CD4-positive, alpha-beta T cell treated with Interleukin-1 beta for 1 hour (primary cell): ENCODE measurements around the gene CEP70.
"Not testable (repeated sequence)": the region's sequence is repeated elsewhere in the genome, so short reads cannot be mapped to it uniquely, and the experiment has no call there.

Experiments used
- DNase-seq, 2 donors: peaks; one replicate each; pipeline ENCODE4 v3.0.0-alpha.2; 2020 to 2022

The CEP70 gene

DNA sequence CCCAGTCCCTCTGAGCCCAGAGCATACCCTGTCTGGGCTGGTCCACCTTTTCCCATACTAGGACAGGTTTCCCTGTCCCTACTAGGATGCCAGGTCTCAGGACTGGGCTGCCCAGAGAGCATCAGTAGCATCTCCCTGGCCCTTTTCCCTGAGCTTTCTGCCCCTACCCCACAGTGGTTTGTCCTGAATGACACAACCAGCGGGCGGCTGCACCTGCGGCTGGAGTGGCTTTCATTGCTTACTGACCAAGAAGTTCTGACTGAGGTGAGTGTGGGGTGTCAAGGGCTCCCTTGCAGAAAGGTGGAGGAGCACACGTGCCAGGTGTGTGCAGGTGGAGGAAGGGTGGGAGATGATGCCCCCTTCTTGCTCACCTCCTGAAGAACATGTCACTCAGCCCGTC, 126.1 kb downstream of the CEP70 start:
- DNase-seq = no peak

- DNase-seq = no peak
Observed at GRCh38 chr3:138465925-138466324, 128.1 kb downstream of the CEP70 start.

- DNase-seq = no peak
Observed at GRCh38 chr3:138465451-138465850, 128.6 kb downstream of the CEP70 start.

DNA sequence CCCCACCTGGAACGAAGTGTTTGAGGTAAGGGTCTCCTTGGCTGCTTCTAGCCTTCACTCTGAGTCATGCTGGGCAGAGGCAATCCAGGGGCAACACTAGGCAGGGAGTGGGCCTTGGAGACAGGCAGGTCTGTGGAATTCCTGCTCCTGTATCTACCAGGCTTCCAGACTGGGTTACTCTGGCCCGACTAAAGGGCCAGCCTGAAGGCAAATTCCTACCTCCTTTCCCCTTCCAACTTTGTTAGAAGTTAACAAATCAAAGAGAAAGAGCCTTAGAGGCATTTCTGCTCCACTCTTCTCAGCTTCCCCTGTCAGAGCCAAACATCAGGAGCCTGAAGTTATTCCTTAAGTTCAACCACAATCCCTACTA, 129.6 kb downstream of the CEP70 start:
- DNase-seq = no peak

DNA sequence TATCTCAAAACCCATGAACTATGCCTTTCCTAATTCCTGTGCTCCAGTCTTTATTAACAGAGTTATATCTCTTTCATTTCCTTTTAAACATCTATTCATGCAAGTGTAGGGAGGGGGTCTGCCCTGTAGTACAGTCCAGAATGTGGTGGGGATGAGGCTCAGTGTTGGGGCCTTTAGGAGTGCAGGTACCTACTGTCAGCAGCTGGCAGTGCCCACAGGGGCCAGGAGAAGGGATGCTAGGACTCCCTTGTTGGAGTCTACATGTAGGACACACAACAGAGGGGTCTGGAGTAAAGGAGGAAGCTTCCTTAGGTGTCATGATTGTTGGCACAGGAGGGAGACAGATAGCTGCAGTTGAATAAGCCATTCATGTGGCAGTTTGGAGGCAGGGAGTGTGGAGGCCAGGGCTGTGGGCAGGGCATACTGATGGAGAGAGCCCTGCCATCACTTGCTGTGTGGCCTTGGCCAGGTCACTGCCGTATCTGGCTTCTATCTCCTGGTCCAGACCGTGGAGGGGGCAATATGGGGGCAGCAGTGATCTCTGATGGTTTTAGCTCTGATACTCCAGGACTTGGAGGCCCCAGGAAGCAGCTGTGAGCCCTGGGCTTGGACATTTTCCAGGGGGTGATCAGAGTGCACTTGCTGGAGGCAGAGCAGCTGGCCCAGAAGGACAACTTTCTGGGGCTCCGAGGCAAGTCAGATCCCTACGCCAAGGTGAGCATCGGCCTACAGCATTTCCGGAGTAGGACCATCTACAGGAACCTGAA, 130.2 kb downstream of the CEP70 start:
- no peak for DNase-seq

GRCh38 chr3:138461896-138462295, 132.2 kb downstream of the CEP70 start:
- DNase-seq = no peak

GRCh38 chr3:138461246-138461645, 132.8 kb downstream of the CEP70 start:
- DNase-seq = no peak

DNA sequence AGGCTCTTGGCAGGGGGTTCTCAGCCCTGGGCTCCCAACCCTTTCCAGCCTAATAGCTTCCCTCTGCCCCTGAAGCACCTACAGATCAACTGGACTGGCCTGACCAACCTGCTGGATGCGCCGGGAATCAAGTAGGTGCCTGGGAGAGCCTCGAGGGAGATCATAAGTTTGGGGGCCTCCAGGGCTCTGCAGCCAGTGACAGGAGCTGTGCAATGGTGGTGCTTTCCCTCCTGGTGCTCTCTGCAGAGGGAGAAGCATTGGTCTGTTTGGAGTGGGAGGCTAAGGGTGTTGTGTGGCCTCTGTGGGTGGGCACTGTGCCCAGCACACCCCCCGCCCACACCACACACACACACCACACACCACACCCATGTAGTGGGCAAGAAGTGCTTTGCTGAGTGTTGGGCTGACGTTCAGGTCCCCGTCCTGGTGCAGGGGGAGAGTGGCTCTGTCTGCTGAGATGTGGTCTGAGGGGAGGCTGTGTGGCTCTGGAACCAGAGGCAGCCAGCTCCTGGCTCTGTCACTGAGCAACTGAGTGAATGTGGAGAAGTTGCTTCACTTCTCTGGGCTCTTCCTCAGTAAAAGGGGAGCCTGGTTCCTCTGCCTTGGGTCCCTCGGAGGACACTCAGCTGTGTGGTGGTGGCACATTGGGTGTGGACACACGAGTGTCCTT, 133.4 kb downstream of the CEP70 start:
- DNase-seq = no peak

DNA sequence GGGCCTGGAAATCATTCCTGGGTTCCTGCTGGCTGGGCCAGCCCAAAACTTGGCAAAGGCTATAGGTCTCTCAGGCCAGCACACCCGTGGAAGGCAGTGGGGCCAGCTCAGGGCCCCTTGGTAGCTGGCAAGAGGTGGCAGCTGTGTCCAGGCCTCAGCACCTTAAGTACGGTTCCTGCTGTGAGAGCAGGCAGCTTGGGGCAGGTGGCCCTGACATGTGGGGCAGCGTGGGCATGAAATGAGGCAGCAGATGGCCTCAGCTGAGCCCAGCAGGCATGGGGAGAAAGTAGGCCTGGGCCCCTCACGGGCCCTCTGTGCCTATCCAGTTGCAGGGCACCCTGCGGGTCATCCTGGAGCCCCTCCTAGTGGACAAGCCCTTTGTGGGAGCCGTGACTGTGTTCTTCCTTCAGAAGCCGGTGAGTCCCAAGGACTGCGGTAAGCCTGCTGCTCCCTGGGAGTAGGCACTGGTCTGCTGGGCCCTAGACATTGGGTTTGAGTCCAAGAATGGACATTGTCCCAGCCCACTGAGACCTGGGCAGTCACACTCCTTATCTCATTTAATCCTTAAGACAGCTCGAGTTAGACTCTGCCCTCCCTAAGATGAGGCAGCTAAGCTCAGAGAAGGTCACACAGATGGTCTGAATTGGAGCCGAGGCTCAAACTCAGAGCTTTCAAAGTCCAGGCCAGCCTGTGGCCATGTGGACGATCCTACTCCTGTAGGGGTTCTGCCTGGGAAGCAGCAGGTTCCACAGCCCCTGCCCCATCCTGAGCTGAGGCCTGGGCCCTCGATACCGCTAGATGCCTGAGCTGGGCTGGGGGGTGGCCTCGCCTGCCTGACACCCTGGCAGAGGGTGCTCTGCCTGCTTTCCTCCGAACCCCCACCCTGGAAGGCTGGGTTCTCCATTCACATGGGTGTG, 134.2 kb downstream of the CEP70 start:
- no peak for DNase-seq

DNA sequence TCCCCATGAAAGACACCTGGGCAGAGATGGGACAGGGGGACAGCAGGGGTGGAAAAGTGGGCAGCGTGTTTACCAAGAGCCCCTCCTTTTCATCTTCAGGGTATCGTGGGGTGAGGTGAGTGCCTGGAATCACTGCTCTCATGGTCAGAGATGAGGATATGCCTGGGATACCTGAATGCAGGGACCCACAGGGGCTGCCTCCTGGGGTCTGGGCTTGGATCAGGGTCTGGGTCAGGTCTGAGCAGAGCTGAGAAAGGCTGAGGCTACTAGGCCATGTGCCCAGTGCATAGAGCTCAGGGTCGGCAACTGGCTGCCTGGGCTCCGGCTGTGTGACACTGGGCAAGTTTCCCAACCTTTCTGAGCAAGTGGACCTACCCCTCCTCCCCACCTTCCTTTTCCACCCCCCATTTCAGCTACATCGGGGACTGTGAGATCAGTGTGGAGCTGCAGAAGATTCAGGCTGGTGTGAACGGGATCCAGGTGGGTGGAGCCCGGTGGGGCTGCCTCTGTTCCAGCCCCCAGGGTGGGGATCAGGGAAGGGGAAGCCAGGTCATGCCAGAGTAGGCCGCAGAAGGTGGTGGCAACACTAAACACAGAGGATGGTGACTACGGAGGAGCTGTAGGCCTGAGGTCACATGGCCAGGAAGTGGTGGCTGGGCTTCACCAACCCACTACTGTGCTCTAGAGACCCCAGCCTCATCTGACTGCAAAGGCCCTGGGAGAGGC, 135.1 kb downstream of the CEP70 start:
- DNase-seq = no peak

DNA sequence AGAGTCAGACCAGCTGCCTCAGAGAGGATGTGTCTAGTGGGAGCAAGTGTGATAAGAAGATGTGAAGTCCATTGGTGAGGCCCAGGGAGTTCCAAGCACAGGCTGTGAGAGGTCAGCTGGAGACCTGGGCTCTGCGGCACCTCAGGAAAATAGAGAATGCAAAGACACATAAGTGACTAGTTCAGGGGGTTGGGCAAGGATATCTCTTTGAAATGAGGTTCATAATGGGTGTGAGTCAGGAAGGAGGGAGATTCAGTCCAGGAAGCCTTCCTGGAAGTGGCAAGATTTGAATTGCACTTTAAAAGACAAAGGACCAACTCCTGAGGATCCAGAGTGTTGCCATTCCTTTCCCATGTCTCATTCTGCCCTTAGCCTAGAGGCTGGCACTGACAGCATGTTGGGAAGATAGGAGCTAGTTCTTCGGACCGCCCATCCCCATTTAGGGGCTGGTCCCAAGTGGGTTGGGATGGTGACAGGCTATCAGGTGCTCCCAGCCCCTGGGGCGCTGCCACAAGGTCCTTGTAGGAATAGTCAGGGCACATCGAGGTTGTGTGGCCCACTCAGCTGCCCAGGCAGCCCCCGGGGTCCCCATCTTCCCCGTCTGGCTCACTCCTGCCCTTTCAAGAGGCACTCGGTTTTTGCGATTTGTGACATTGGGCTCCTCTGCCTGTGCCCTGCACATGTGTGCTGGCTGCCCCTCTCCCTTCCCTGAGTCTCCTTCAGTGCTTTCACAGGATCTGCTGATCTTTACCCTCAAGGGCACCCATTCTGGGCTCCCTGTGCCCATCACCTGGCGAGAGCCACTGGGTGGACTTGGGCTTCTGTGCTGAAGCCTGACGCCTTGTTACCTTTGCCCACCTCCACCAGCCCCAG, 136.0 kb downstream of the CEP70 start:
- no peak for DNase-seq

DNA sequence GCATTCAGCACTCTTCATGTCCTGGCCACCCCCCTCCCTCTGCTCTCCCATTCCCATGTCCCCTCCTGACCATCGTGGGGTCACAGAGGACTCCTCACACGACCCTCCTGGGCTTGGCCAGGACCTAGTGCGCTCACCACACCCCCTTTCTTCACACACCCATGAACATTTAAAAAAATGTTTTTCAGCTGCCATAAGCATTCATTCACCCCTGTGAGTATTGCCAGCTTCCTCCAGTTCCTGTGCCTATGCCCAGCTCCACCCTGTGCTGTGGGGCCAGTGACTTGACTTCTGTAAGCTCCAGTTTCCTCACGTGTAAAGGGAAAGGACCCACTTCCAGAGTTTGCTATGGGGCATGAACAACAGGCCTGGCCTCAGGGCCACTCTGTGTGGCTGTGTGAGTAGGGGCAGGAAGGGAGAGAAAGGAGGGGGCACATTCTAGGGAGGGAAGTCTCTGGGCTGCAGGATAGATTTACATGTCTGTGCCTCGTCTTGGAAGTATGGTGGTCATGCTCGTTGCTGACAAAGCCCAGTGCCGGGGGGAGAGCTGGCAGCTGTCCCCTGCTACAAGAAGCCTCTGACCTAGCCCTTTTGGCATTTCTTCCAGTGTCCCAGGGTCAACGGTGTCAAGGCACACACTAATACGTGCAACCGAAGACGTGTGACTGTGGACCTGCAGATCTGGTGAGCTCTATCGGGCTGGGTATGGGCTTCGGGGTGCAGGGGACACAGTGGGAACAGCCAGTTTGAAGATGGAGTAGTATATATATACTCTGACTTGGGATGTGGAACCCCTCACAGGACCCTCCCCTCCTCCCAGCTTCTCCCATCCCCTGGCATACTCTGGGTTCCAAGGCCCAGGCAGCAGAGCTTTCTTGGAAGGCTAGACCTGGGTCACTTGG, 136.8 kb downstream of the CEP70 start:
- DNase-seq = no peak

DNA sequence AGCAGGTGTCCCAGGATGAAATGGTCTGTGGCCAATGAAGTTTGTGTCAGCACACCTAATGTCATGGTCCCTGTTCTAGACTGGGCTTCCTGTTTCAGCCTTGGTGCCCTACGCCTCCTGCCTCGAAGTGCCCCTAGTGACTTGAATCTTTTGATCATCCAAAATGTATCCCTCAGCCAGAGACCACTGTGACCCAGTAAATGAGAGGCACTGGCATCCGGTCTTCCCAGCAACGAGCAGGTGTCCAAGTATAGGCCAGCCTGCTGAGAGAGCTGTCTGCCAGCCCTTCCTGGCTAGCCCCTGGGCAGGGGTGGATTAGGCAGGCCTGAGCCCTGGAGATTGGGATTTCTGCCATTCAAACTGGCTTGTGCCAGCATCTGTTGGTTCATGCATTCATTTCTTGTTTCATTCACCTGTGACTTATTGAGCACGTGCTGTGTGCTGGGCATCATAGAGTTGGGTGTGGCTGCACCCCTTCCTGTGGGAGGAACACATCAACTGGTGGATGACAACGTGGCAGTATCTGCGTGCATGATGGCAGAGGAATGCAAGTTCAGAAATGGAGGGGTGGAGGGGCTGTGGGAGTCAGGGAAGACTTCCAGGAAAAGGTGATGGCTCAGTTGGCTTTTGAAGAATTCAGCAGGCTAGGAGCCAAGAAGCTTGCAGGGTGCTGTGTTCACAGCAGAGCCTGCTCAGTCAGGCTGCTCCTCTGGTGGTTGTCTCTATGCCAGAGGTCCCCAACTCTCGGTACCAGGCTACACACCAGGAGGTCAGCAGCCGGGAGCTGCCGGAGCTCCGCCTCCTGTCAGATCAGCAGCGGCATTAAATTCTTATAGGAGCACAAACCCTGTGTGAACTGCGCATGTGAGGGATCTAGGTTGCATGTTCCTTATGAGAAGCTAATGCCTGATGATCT, 138.0 kb downstream of the CEP70 start:
- no peak for DNase-seq

- DNase-seq = not testable (repeated sequence)
Observed at GRCh38 chr3:138453940-138454339, 140.1 kb downstream of the CEP70 start.

GRCh38 chr3:138452436-138452835, 141.6 kb downstream of the CEP70 start:
- DNase-seq = no peak

GRCh38 chr3:138451595-138452162, 142.4 kb downstream of the CEP70 start:
- no peak for DNase-seq

- no peak for DNase-seq
Observed at GRCh38 chr3:138450704-138451424, 143.2 kb downstream of the CEP70 start.

- no peak for DNase-seq
Observed at GRCh38 chr3:138450181-138450580, 143.9 kb downstream of the CEP70 start.

- no peak for DNase-seq
Observed at GRCh38 chr3:138449490-138449889, 144.6 kb downstream of the CEP70 start.
